HEK293 (cell line): Measurements from ENCODE around the gene TNFAIP8.

Experiments used
- CTCF ChIP-seq: fragments of 450-650 bp; formaldehyde crosslinking; IDR thresholded peaks from 2 replicates; pipeline ENCODE4 v1.5.1; 2016; ENCODE audit warnings: missing biosample characterization, missing genetic modification characterization
- ZBTB1 ChIP-seq: fragments of 450-650 bp; formaldehyde crosslinking; IDR thresholded peaks from 2 replicates; pipeline ENCODE4 v1.5.1; 2016; ENCODE audit warnings: missing biosample characterization, missing genetic modification characterization
- ZNF112 ChIP-seq: fragments of 450-650 bp; formaldehyde crosslinking; IDR thresholded peaks from 2 replicates; pipeline ENCODE4 v1.5.0; 2017; ENCODE audit warnings: missing biosample characterization, missing genetic modification characterization
- ZNF24 ChIP-seq: fragments of 450-650 bp; formaldehyde crosslinking; IDR thresholded peaks from 2 replicates; pipeline ENCODE4 v1.5.1; 2016; ENCODE audit warnings: missing biosample characterization, missing genetic modification characterization
- ZNF530 ChIP-seq: fragments of 450-650 bp; formaldehyde crosslinking; IDR thresholded peaks from 2 replicates; pipeline ENCODE4 v1.5.1; 2016; ENCODE audit warnings: low read depth, missing biosample characterization, missing genetic modification characterization
- ZNF747 ChIP-seq: fragments of 450-650 bp; formaldehyde crosslinking; IDR thresholded peaks from 2 replicates; pipeline ENCODE4 v1.5.1; 2016; ENCODE audit warnings: missing biosample characterization, missing genetic modification characterization
- ZNF768 ChIP-seq: fragments of 450-650 bp; formaldehyde crosslinking; IDR thresholded peaks from 2 replicates; pipeline ENCODE4 v1.5.1; 2018; ENCODE audit warnings: missing biosample characterization, mild to moderate bottlenecking, missing genetic modification characterization
- TF ChIP-seq, protein P1 (sequence below): fragments of 450-650 bp; formaldehyde crosslinking; IDR thresholded peaks from 2 replicates; pipeline ENCODE4 v1.5.1; 2016; ENCODE audit warnings: missing biosample characterization, missing genetic modification characterization, low read depth
- TF ChIP-seq, protein P2 (sequence below): fragments of 450-650 bp; formaldehyde crosslinking; IDR thresholded peaks from 2 replicates; pipeline ENCODE4 v1.5.1; 2016; ENCODE audit warnings: missing biosample characterization, missing genetic modification characterization

DNA sequence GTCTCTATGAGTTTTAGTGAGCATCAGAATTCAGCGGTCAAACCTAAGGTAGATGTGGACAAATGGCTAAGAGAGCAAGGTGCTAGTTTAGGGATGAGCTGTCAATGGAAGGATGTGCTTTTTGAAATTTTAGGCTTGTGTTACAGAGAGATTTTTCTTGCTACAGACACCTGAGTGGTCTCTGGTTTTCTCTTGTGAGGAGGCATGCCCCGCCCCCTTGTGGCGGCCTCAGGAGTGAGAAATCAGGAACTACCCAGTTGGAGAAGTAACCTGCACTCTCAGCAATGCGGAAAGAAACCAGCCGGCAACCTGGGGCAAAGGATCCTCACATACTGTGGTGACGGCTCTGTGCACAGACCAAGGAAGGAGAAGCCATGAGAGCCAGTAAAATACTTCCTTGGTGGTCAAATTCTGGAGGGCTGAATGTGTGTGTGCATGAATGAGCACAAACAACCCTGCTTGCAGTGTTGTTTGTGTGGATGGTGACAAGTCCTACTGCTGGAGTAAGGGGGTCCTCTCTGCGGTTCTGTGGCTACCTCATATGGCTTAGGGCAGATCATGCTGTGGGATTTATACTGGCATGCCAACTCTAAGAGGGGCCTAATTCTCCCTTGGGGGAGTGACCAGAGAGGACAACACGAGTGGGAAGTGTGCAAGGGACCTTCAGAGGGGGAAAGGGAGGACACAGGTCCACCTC, 79.8 kb downstream of the TNFAIP8 start:
- peak; percentile 55 for TF ChIP-seq CTCF
- TF ChIP-seq, protein P1, sequence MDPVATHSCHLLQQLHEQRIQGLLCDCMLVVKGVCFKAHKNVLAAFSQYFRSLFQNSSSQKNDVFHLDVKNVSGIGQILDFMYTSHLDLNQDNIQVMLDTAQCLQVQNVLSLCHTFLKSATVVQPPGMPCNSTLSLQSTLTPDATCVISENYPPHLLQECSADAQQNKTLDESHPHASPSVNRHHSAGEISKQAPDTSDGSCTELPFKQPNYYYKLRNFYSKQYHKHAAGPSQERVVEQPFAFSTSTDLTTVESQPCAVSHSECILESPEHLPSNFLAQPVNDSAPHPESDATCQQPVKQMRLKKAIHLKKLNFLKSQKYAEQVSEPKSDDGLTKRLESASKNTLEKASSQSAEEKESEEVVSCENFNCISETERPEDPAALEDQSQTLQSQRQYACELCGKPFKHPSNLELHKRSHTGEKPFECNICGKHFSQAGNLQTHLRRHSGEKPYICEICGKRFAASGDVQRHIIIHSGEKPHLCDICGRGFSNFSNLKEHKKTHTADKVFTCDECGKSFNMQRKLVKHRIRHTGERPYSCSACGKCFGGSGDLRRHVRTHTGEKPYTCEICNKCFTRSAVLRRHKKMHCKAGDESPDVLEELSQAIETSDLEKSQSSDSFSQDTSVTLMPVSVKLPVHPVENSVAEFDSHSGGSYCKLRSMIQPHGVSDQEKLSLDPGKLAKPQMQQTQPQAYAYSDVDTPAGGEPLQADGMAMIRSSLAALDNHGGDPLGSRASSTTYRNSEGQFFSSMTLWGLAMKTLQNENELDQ (tag by site-specific recombination), result no peak
- TF ChIP-seq ZNF747 (tag by site-specific recombination), result no peak
- TF ChIP-seq ZNF530 (tag by site-specific recombination), result no peak
- no peak for TF ChIP-seq ZNF112 (tag by site-specific recombination)
- no peak for TF ChIP-seq ZNF768
- no peak for TF ChIP-seq ZNF24 (tag by site-specific recombination)
- no peak for TF ChIP-seq ZBTB1
- TF ChIP-seq, protein P2, sequence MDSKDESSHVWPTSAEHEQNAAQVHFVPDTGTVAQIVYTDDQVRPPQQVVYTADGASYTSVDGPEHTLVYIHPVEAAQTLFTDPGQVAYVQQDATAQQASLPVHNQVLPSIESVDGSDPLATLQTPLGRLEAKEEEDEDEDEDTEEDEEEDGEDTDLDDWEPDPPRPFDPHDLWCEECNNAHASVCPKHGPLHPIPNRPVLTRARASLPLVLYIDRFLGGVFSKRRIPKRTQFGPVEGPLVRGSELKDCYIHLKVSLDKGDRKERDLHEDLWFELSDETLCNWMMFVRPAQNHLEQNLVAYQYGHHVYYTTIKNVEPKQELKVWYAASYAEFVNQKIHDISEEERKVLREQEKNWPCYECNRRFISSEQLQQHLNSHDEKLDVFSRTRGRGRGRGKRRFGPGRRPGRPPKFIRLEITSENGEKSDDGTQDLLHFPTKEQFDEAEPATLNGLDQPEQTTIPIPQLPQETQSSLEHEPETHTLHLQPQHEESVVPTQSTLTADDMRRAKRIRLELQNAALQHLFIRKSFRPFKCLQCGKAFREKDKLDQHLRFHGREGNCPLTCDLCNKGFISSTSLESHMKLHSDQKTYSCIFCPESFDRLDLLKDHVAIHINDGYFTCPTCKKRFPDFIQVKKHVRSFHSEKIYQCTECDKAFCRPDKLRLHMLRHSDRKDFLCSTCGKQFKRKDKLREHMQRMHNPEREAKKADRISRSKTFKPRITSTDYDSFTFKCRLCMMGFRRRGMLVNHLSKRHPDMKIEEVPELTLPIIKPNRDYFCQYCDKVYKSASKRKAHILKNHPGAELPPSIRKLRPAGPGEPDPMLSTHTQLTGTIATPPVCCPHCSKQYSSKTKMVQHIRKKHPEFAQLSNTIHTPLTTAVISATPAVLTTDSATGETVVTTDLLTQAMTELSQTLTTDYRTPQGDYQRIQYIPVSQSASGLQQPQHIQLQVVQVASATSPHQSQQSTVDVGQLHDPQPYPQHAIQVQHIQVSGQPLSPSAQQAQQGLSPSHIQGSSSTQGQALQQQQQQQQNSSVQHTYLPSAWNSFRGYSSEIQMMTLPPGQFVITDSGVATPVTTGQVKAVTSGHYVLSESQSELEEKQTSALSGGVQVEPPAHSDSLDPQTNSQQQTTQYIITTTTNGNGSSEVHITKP (tag by site-specific recombination), result no peak
